GM19238 (cell line): Measurements from ENCODE around the gene TUB.
A peak's percentile ranks its signal among the peaks of the same experiment; 100 is the strongest.

ENCODE experiments used
- DNase-seq: peaks from one replicate; pipeline ENCODE4 v3.0.0; 2011; ENCODE audit warnings: low spot score; ENCODE audit not compliant: insufficient read length

TUB gene

GRCh38 chr11:8091721-8092120 is 10.7 kb downstream of the TUB start:
- no peak for DNase-seq

GRCh38 chr11:8092587-8093424 is 11.8 kb downstream of the TUB start:
- peak; percentile 56 for DNase-seq

- DNase-seq: no peak
These were observed 13.0 kb downstream of the TUB start for GRCh38 chr11:8093931-8094575.

- no peak for DNase-seq
These were observed 13.6 kb downstream of the TUB start for GRCh38 chr11:8094656-8095055.

GRCh38 chr11:8095371-8095770 is 14.4 kb downstream of the TUB start:
- DNase-seq: no peak

GRCh38 chr11:8095806-8096522 is 15.0 kb downstream of the TUB start:
- no peak for DNase-seq

GRCh38 chr11:8096575-8096974 is 15.6 kb downstream of the TUB start:
- no peak for DNase-seq

GRCh38 chr11:8097062-8097461 is 16.1 kb downstream of the TUB start:
- DNase-seq: no peak

- no peak for DNase-seq
These were observed 16.5 kb downstream of the TUB start for GRCh38 chr11:8097468-8097867.

GRCh38 chr11:8097926-8098325 is 16.9 kb downstream of the TUB start:
- no peak for DNase-seq

GRCh38 chr11:8098361-8098760 is 17.4 kb downstream of the TUB start:
- no peak for DNase-seq

- no peak for DNase-seq
These were observed 17.9 kb downstream of the TUB start for GRCh38 chr11:8098879-8099278.

GRCh38 chr11:8099291-8099899 is 18.4 kb downstream of the TUB start:
- DNase-seq: no peak

GRCh38 chr11:8100158-8100557 is 19.1 kb downstream of the TUB start:
- no peak for DNase-seq

GRCh38 chr11:8100605-8101004 is 19.6 kb downstream of the TUB start:
- no peak for DNase-seq

GRCh38 chr11:8101421-8101820 is 20.4 kb downstream of the TUB start:
- DNase-seq: no peak

GRCh38 chr11:8102296-8102915 is 21.4 kb downstream of the TUB start:
- DNase-seq: no peak

GRCh38 chr11:8102965-8103364 is 22.0 kb downstream of the TUB start:
- no peak for DNase-seq

GRCh38 chr11:8103909-8104308 is 22.9 kb downstream of the TUB start:
- no peak for DNase-seq

GRCh38 chr11:8105133-8105532 is 24.1 kb downstream of the TUB start:
- DNase-seq: no peak

- no peak for DNase-seq
These were observed 24.7 kb downstream of the TUB start for GRCh38 chr11:8105666-8106065.
